Fibroblast of lung (primary cell): Measurements from ENCODE around the gene TMEM266.

Source experiments
- EZH2 ChIP-seq: IDR thresholded peaks from 2 replicates; pipeline ENCODE4 v1.5.1; 2012; ENCODE audit warnings: low read length, control low read depth, mild to moderate bottlenecking; ENCODE audit errors: missing control alignments
- TF ChIP-seq, protein P1 (sequence below), 2 donors: IDR thresholded peaks in 1 of 2; conservative IDR thresholded peaks in 1 of 2; 1 replicate in 1 of 2; 2 replicates in 1 of 2; pipeline ENCODE4 v1.5.1; 2011 to 2012; ENCODE audit warnings: low read length in 2 of 2, control low read depth in 1 of 2, inconsistent platforms in 1 of 2, low read depth in 1 of 2, mild to moderate bottlenecking in 1 of 2

- TF ChIP-seq, protein P1, sequence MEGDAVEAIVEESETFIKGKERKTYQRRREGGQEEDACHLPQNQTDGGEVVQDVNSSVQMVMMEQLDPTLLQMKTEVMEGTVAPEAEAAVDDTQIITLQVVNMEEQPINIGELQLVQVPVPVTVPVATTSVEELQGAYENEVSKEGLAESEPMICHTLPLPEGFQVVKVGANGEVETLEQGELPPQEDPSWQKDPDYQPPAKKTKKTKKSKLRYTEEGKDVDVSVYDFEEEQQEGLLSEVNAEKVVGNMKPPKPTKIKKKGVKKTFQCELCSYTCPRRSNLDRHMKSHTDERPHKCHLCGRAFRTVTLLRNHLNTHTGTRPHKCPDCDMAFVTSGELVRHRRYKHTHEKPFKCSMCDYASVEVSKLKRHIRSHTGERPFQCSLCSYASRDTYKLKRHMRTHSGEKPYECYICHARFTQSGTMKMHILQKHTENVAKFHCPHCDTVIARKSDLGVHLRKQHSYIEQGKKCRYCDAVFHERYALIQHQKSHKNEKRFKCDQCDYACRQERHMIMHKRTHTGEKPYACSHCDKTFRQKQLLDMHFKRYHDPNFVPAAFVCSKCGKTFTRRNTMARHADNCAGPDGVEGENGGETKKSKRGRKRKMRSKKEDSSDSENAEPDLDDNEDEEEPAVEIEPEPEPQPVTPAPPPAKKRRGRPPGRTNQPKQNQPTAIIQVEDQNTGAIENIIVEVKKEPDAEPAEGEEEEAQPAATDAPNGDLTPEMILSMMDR (conservative IDR thresholded peaks at IDR 0.05 in 1 of 2, IDR thresholded peaks at IDR 0.05 in 1 of 2; ENCODE audit: low read depth in 1 of 2, low read length in 2 of 2), result peak; percentile 73 to 79
- no peak for TF ChIP-seq EZH2
These were observed 2.3 kb upstream of the TMEM266 start for GRCh38 chr15:76057332-76058000.
